C4-2B (cell line): ENCODE data around the gene EMX1.

Source experiments
- H3K27ac ChIP-seq: fragments of 450-650 bp; 2 replicates; pipeline ENCODE4 v1.5.1; 2017
- CTCF ChIP-seq: fragments of 450-650 bp; conservative IDR thresholded peaks from 2 replicates; pipeline ENCODE4 v1.5.1; 2017; ENCODE audit warnings: mild to moderate bottlenecking
- ZFX ChIP-seq: fragments of 450-650 bp; IDR thresholded peaks from 2 replicates; pipeline ENCODE4 v1.6.1; 2017

Gene EMX1

GRCh38 chr2:72956050-72956395 is 38.7 kb downstream of the EMX1 start:
- TF ChIP-seq ZFX = no peak
- no peak for TF ChIP-seq CTCF

GRCh38 chr2:72956936-72957335 is 39.6 kb downstream of the EMX1 start:
- TF ChIP-seq CTCF (no peak), ZFX (no peak)
- no peak overlapping the region for H3K27ac ChIP-seq

More at GRCh38 chr2:72956050-72956395, 38.7 kb downstream of the EMX1 start:
- H3K27ac ChIP-seq = no peak overlapping the region

DNA sequence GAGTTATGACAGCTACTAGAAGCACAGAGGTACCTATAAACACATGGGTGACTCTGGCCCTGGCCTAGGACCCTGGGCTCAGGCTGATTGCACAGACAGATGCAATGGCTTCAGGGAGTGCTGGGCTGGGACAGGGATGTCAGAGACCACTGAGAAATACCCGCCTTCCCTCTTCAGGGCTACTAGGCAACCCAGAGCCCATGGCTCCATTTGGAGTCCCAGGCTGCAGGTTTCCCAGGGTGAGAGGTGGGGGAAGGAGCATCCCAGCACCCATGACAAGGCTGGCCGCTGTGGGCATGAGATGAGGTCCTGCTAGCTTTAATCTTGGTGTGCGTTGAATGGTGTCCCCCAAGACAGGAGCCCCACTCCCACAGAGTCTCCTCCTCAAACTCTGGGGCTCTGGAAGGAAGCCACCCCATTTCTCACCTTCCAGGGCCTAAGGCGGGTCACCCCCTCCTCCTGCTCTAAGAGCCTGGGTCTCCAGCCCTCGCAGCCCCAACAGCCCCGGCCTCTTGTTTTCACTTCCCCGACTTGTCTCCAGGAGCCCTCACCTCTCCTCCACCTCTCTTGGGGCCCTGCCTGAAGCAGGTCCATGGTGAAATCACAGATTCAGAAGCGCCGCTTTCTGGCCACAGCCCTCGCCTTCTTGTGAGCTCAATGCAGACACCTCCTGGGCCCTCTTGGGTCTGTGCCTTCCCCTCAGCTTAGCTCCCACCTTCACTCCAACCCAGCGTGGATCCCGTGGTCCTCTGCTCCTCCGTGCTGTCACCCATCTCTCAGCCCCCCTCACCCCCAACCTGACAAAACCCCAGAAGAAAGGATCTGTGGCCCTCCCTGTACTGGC is 41.4 kb downstream of the EMX1 start:
- TF ChIP-seq ZFX (no peak), CTCF (no peak)
- no peak overlapping the region for H3K27ac ChIP-seq

- no peak for TF ChIP-seq CTCF
- TF ChIP-seq ZFX = no peak
- no peak overlapping the region for H3K27ac ChIP-seq
Measured at GRCh38 chr2:72959554-72959953, 42.2 kb downstream of the EMX1 start.

GRCh38 chr2:72959995-72960981 is 43.0 kb downstream of the EMX1 start:
- TF ChIP-seq ZFX (no peak), CTCF (no peak)

DNA sequence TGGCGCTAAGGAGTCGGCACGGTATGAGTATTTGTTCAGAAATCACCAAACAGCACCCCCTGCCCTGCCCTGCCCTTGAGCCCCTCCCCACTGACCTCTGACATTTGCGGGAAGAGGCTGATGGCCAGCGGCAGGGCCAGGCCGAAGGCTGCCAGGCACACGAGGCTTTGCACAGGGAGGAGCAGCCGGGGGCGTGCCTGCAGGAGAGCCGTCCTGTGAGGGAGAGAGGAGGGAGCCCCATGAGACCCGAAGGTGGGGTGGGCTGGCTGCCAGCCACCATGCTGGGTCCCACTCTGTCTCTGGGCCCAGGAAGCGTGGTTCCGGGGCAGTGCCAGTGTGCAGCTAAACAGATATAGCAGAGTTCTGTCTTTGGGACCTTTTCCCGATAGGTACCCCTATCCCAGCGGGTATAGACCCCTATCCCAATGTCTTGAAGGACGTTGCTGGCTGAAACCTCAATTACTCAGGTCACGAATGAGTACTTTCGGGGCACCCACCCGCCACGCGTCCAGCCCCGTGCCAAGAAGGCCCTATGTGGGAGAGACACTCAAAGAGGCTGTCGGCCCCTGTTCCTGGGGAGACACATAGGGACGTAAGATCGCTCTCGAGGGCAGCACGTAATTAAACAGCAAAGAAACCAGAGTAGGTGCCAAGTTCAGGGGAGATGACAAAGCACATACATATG is 43.9 kb downstream of the EMX1 start:
- no peak for TF ChIP-seq CTCF
- TF ChIP-seq ZFX = no peak
- H3K27ac ChIP-seq = no peak overlapping the region

More at GRCh38 chr2:72959995-72960981, 43.0 kb downstream of the EMX1 start:
- H3K27ac ChIP-seq = no peak overlapping the region
